BE2C (cell line): ENCODE results near the gene MRGPRE.

Source experiments
- DNase-seq: peaks from one replicate; pipeline ENCODE4 v3.0.0-alpha.2; 2020
- H3K27me3 ChIP-seq: fragments of 250-450 bp; sonication (Bioruptor Pico); 2 replicates; pipeline ENCODE4 v1.5.1; 2020; ENCODE audit warnings: mild to moderate bottlenecking
- H3K36me3 ChIP-seq: fragments of 250-450 bp; sonication (Bioruptor Pico); 2 replicates; pipeline ENCODE4 v1.5.1; 2020; ENCODE audit warnings: mild to moderate bottlenecking
- H3K4me1 ChIP-seq: fragments of 250-450 bp; sonication (Bioruptor Pico); 2 replicates; pipeline ENCODE4 v1.5.1; 2020
- H3K4me3 ChIP-seq: 2 replicates; pipeline ENCODE4 v1.5.1; 2011; ENCODE audit warnings: low read depth, low read length
- H3K9me3 ChIP-seq: fragments of 250-450 bp; sonication (Bioruptor Pico); 2 replicates; pipeline ENCODE4 v1.5.1; 2020
- CTCF ChIP-seq: IDR thresholded peaks from 2 replicates; pipeline ENCODE4 v1.5.1; 2012; ENCODE audit warnings: mild to moderate bottlenecking, low read depth, low read length

Gene MRGPRE

DNA sequence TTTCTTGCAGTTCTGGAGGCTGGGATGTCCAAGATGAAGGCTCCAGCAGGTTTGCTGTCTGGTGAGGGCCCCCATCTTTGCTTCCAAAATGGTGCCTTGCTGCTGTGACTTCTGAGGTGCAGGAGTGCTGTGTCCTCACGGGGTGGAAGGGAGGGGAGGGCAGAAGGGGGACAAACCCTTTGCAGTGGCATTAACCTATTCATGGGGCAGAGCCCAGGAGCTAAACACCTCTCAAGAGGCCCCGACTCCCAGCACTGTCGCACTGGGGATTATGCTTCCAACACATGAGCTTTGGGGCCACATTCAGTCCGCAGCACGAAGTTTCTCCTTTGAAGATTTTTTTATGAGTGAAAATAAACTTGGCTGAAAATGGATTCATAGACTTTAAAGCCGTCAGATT lies 41.6 kb downstream of the MRGPRE start:
- H3K9me3 ChIP-seq: no peaks in the 10 kb centered on the region
- no peak for TF ChIP-seq CTCF
- H3K4me3 ChIP-seq: no peak overlapping the region
- DNase-seq: no peak
- no peaks in the 10 kb centered on the region for H3K4me1 ChIP-seq
- H3K36me3 ChIP-seq: no peaks in the 10 kb centered on the region
- H3K27me3 ChIP-seq: no peaks in the 10 kb centered on the region

DNA sequence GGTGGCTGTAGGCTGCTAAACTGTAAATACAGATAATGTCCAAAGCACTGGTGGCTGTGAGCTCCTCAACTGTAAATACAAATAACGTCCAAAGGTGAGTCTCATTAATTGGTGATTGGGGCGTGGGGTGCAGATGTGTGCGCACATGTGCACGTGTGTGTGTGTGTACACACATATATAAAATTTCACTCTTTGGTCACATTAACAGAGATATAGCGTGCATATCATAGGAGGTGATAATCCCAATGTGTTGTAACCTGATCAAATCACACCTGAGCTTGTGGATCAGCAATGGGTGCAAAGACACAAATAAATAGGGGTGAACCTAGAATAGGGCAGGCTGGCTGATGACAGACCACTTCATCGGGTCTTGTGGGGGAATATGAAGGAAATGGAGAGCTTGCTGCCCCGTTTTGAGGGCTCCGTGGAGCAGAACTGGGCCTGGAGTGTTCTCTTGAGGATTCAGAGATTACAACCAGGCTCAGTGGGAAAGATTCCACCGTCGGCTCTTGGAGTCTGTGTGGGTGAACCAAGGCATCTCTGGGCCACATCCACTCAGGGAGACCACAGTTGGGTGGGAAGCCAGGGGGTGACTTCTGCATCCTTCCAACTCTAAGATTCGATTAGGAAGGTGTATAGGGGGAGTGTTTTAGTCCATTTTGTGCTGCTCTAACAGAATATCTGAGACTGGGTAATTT lies 42.2 kb downstream of the MRGPRE start:
- no peaks in the 10 kb centered on the region for H3K9me3 ChIP-seq
- no peak overlapping the region for H3K4me3 ChIP-seq
- H3K4me1 ChIP-seq: no peaks in the 10 kb centered on the region
- no peak for TF ChIP-seq CTCF
- no peaks in the 10 kb centered on the region for H3K36me3 ChIP-seq
- no peak for DNase-seq
- H3K27me3 ChIP-seq: no peaks in the 10 kb centered on the region

DNA sequence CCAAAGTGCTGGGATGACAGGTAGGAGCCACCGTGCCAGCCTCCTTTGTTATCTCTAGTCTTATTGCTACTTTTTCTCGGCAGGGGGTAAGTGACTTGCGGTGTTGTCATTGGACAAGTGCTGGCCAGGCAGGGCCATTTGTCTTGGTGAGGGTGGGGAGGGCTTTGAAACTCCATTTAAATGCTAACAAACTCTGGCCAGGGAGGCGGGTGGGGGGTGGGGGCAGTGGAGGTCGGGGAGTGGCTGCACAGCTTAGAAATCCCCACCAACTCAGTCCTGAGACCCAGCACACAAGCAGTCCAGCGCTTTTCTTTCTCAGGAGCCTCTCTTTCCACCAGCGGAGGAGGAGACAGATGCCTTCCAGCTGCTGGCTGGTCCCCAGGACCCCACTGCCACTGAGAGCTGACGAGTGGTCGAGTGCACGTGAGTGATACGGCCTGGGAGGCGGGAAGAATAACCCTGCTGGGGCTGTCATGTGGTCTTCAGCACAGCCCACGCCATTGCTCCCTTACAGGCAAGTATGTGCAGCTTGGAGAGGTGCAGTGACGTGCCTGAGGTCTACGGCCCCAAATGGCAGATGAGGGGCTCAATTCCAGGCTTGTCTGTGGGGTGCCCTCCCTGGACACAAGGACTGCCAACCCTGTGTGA lies 42.9 kb downstream of the MRGPRE start:
- DNase-seq: no peak
- H3K9me3 ChIP-seq: no peaks in the 10 kb centered on the region
- no peak for TF ChIP-seq CTCF
- no peaks in the 10 kb centered on the region for H3K4me1 ChIP-seq
- H3K36me3 ChIP-seq: no peaks in the 10 kb centered on the region
- no peaks in the 10 kb centered on the region for H3K27me3 ChIP-seq
- H3K4me3 ChIP-seq: no peak overlapping the region

GRCh38 chr11:3188496-3189195 lies 43.6 kb downstream of the MRGPRE start:
- no peak for TF ChIP-seq CTCF

DNA sequence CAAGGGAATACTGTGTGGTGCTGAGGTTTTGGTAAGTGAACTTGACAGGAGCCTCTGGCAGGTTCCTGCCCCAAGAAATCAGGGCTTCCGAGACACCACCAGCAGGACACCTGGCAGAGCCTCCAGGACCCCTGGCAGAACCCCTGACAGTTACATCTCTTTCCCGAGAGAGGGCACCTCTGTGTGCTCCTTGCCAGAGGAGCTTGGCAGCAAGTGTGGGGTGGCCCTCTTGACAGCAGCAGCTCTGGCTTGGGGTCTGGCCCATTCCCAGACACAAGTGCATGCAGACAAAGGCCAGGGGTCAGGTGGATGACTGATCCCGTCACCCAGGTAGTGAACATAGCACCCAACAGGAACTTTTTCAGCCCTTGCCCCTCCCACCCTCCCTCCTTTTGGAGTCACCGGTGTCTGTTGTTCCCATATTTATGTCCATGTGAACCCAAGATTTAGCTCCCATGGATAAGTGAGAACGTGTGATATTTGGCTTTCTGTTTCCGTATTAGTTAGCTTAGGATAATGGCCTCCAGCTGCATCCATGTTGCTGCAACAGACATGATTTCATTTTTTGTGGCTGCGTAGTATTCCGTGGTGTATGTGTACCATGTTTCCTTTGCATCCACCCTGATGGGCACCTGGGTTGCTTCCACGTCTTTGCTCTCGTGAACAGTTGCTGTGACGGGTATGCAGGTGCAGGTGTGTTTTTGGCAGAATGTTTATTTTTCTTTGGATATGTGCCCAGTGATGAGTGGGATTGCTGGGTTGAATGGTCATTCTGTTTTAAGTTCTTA lies 45.9 kb downstream of the MRGPRE start:
- Histone ChIP-seq H3K4me1 (no peaks in the 10 kb centered on the region), H3K9me3 (no peaks in the 10 kb centered on the region), H3K4me3 (no peak overlapping the region), H3K27me3 (no peaks in the 10 kb centered on the region), H3K36me3 (no peaks in the 10 kb centered on the region)
- no peak for DNase-seq
- TF ChIP-seq CTCF: no peak

More at GRCh38 chr11:3188496-3189195, 43.6 kb downstream of the MRGPRE start:
- Histone ChIP-seq H3K27me3 (no peaks in the 10 kb centered on the region), H3K36me3 (no peaks in the 10 kb centered on the region), H3K4me3 (no peak overlapping the region), H3K4me1 (no peaks in the 10 kb centered on the region), H3K9me3 (no peaks in the 10 kb centered on the region)
- no peak for DNase-seq
